Measurements from ENCODE around the gene LBHD2. TPM values are rescaled to one million over a fixed set of nuclear protein-coding genes. Genes with fewer than 3 reads are reported as not detected.
"Not testable (repeated sequence)": the region's sequence is repeated elsewhere in the genome, so short reads cannot be mapped to it uniquely, and the experiment has no call there.

Gene LBHD2
- total RNA-seq (ENCODE audit: low replicate concordance): not detected in 2 replicates
- long read RNA-seq: 0 reads

DNA sequence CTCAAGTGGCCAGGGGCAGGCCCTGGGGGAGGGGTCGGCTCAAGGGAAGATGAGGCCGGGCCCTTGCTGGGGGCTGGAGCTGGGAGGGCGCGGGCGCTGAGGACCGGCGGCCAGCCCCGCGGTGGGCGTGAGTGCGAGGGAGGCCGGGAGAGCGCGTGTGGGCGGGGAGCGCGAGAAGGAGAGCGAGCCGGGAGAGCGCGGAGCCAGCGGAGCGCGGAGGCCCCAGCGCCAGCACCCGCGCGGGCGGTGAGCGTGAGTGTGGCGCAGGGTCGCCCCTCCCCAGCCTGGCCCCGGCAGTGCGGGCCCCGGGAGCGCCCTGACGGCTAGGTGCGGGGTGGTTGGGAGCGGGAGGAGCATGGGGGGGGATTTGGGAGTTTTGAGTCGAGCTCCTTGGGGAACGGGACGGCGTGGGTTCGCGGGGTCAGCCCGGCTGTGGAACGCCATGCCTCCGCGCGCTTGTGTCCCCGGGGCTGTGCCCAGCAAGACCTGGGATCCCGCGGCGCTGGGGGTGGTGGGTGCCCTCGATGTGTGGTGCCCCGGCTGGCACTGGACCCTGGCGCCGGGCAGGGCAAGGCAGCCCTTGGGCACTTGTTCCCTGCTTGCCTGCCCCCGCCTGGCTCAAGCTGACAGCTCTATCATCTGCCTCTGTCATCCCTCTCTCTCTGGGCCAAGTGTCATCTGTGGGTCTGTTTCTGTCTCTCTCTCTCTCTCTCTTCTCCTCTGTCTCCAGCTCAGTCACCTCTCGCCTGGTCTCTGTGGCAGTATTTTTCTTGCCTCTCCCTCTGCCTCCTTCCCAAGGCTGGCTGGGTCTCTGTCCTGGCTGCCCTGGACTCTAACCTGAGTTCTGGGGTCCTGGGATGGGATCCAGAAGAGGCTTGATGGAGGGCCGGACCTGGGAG, at the start of gene LBHD2:
TSS of gene LBHD2 (plus strand) at position 190 of the 899 bp plus-strand sequence. CDS start 1,803 bp downstream, outside the sequence.
- Mint-ChIP-seq H3K4me3 (peak within 1 kb of the TSS; percentile 57), H3K4me1 (ENCODE audit: unreplicated experiment) (no peaks in the 10 kb centered on the region), H3K36me3 (no peaks in the 10 kb centered on the region), H3K9me3 (no peaks in the 10 kb centered on the region), H3K27ac (no peak within 1 kb of the TSS), H3K27me3 (peaks cover 21% of the 10 kb centered on the region)
- DNase-seq (ENCODE audit: extremely low spot score, unreplicated experiment): no peak
- TF ChIP-seq, protein P1, sequence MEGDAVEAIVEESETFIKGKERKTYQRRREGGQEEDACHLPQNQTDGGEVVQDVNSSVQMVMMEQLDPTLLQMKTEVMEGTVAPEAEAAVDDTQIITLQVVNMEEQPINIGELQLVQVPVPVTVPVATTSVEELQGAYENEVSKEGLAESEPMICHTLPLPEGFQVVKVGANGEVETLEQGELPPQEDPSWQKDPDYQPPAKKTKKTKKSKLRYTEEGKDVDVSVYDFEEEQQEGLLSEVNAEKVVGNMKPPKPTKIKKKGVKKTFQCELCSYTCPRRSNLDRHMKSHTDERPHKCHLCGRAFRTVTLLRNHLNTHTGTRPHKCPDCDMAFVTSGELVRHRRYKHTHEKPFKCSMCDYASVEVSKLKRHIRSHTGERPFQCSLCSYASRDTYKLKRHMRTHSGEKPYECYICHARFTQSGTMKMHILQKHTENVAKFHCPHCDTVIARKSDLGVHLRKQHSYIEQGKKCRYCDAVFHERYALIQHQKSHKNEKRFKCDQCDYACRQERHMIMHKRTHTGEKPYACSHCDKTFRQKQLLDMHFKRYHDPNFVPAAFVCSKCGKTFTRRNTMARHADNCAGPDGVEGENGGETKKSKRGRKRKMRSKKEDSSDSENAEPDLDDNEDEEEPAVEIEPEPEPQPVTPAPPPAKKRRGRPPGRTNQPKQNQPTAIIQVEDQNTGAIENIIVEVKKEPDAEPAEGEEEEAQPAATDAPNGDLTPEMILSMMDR (conservative IDR thresholded peaks at IDR 0.05): no peak

DNA sequence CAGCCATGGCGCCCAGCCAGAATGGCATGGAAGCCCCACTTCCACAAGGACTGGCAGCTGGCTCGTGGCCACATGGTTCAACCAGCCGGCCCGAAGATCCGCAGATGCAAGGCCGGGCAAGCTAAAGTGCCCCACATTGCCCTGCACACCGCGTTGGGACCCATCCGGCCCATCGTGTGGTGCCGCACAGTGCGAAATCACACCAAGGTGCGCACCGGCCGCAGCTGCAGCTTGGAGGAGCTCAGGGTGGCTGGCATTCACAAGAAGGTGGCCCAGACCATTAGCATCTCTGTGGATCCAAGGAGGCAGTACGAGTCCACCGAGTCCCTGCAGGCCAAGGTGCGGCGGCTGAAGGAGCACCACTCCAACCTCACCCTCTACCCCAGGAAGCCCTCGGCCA, 42.5 kb upstream of the LBHD2 start:
- TF ChIP-seq, protein P1 (conservative IDR thresholded peaks at IDR 0.05): no peak
- Mint-ChIP-seq H3K27me3 (no peaks in the 10 kb centered on the region), H3K36me3 (peaks cover 29% of the 10 kb centered on the region), H3K9me3 (peaks cover 5% of the 10 kb centered on the region), H3K27ac (no peak overlapping the region), H3K4me1 (ENCODE audit: unreplicated experiment) (peaks cover 12% of the 10 kb centered on the region), H3K4me3 (no peak overlapping the region)
- DNase-seq (ENCODE audit: extremely low spot score, unreplicated experiment): no peak

DNA sequence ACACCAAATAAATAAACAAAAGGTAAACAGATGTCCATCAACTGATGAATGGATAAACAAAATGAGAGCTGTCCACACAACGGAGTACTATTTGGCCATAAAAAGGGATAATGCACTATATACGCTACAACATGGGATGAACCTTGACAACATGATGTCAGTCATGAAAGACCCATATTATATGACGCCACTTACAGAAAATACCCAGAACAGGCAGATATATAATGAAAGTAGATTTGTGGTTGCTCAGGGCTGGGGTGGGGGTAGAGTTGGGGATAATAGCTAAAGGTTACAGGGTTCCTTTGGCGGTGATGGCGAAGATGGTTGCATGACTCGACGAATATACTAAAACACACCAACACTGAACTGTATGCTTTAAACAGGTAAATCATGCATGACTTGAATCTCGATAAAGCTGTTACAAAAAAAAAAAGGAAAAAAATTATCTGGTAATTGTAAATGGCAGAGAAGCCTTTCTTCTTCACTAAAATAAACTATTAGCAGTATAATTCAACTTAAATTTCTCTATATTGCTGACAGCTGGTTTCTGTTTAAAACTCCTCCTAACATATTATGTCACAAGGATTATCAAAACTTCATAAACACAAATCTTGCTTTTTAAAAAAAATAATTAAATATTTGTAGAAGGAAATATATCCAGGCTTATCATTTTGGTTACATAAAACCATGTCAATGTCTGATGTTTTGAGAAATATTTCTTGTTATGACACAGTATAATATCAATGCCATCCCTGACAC, 40.6 kb upstream of the LBHD2 start:
- peaks cover 32% of the 10 kb centered on the region for H3K36me3 Mint-ChIP-seq
- H3K27me3 Mint-ChIP-seq: no peaks in the 10 kb centered on the region
- peak overlapping the region; percentile 89 for H3K27ac Mint-ChIP-seq
- H3K4me1 Mint-ChIP-seq (ENCODE audit: unreplicated experiment): peaks cover 21% of the 10 kb centered on the region
- DNase-seq (ENCODE audit: extremely low spot score, unreplicated experiment): no peak
- H3K9me3 Mint-ChIP-seq: peaks cover 5% of the 10 kb centered on the region
- TF ChIP-seq, protein P1 (conservative IDR thresholded peaks at IDR 0.05): no peak
- peak overlapping the region; percentile 77 for H3K4me3 Mint-ChIP-seq

DNA sequence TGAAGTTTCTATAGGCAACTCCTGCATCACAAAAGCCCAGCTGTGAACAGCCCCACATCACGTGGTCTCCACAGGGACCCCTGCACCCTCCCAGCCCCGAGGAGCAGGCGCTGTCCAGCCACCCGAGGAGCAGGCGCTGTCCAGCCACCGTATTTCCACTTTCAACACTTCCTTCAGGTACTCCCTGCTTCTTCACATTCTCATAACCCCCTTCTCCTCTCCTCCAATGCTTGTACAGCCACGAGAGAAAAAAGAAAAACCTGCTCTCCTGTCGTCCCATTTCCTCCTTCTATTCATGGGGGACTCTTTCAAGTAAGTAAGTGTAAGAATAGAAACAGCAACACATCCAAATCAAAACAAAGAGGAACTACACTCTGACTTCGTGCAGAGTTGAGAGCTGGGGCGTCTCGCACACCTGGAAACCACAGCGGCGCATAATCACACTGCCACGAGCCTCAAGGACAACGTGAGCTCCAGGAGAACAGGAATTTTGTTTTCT, 38.6 kb upstream of the LBHD2 start:
- H3K36me3 Mint-ChIP-seq: peaks cover 23% of the 10 kb centered on the region
- DNase-seq (ENCODE audit: extremely low spot score, unreplicated experiment): no peak
- peaks cover 21% of the 10 kb centered on the region for H3K4me1 Mint-ChIP-seq (ENCODE audit: unreplicated experiment)
- peak overlapping the region; percentile 42 for H3K4me3 Mint-ChIP-seq
- peak overlapping the region; percentile 60 for H3K27ac Mint-ChIP-seq
- no peaks in the 10 kb centered on the region for H3K27me3 Mint-ChIP-seq
- peaks cover 5% of the 10 kb centered on the region for H3K9me3 Mint-ChIP-seq
- TF ChIP-seq, protein P1 (conservative IDR thresholded peaks at IDR 0.05): no peak

DNA sequence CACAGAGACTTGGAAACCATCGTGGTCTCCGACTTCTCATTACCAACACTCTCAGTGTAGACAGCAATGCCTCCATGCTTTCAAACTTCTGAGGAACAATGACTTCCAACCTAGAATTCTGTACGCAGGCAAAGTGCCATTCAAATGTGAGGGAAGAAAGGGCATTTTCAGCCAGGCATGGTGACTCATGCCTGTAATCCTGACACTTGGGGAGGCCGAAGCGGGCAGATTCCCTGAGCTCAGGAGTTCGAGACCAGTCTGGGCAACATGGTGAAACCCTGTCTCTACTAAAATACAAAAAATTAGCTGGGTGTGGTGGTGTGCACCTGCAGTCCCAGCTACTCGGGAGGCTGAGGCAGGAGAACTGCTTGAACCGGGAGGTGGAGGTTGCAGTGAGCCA, 36.6 kb upstream of the LBHD2 start:
- not testable (repeated sequence) for H3K27me3 Mint-ChIP-seq; DNase-seq (ENCODE audit: extremely low spot score, unreplicated experiment); H3K9me3 Mint-ChIP-seq; H3K27ac Mint-ChIP-seq; H3K4me3 Mint-ChIP-seq
- Mint-ChIP-seq H3K4me1 (ENCODE audit: unreplicated experiment) (peaks cover 21% of the 10 kb centered on the region), H3K36me3 (peaks cover 11% of the 10 kb centered on the region)

Data from type B pancreatic cell (in vitro differentiated cells).